Stimulated activated CD4-positive, alpha-beta T cell treated with anti-CD3 and anti-CD28 coated beads, TNF-alpha, amount 100 ng/mL, for 1 hour (primary cell): ENCODE measurements around the gene SLC25A1.

Experiments used
- DNase-seq, 3 donors: peaks; one replicate each; pipeline ENCODE4 v3.0.0-alpha.2; 2020; ENCODE audit warnings: low read depth in 3 of 3, low spot score in 1 of 3

The SLC25A1 gene

DNA sequence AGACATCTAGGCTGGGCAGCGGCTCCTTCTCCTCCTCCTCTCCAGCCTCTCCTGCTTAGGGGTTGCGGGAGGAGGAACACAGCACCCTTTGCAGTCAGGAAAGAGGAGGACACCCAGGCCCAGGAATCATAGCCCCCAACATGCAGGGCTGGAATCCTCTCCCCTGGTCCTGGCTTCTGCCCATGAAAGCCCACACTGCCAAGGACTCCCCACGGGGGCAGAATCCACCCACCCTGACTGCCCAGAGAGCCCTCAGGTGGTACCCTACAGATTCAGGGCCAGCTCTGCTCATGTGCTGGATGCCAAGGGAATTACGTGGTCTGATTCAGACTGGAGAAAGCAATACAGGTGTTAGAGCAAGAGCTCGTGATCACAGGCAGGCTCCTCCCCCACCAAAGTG is 38.6 kb downstream of the SLC25A1 start:
- no peak for DNase-seq

DNA sequence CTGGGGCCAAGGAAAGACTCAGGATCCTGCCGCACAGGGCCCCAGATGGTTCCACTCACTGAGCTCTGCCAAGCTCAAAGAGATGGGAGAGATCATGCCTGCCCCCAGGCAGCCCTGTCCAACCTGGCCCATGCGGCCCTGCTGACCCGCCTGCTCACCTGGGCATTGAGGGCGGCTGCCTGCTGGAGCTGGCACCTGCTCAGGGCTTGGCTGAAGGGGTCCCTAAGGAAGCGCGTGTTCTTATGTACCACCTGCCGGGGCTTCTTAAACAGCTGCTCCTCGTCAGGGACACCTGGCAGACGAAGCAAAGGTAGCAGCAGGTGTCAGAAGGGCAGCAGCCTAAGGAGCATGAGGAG is 39.6 kb downstream of the SLC25A1 start:
- no peak for DNase-seq

DNA sequence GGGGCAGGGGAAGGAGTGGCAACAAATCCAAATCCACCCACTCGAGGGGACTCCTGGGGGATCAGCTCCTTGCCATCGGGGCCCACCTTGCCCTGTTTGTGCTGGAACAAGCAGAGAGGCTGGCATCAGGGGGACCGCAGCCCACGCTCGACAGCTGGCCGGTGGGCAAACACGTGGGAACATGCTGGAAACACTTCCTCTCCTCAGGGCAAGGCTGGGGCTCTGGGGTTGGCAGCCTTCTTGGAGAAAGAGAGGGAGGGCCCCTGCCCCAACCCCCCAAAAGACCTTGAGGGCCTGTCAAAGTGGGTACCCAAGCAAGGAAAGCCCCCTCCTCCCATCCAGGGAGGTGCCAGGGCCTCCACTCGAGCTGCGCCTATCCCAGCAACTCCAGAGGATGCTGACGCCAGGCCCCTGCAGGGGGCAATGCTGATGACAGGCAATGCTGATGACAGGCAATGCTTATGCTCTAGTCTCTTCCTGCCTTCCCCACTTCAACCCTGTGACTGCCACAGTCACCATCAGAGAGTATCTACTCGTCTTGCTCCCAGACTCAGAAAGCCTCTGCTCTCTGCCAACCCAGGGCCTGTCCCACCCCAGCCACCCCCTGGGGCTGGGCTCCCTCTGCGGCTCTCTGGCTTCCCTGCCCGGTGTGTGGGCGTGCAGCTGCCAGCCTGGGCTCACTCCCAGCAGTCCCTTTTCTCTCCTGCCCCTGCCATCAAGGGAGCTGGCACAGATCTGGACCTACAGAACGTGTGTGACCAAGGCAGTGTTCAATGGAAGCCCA is 40.1 kb downstream of the SLC25A1 start:
- DNase-seq, result no peak

DNA sequence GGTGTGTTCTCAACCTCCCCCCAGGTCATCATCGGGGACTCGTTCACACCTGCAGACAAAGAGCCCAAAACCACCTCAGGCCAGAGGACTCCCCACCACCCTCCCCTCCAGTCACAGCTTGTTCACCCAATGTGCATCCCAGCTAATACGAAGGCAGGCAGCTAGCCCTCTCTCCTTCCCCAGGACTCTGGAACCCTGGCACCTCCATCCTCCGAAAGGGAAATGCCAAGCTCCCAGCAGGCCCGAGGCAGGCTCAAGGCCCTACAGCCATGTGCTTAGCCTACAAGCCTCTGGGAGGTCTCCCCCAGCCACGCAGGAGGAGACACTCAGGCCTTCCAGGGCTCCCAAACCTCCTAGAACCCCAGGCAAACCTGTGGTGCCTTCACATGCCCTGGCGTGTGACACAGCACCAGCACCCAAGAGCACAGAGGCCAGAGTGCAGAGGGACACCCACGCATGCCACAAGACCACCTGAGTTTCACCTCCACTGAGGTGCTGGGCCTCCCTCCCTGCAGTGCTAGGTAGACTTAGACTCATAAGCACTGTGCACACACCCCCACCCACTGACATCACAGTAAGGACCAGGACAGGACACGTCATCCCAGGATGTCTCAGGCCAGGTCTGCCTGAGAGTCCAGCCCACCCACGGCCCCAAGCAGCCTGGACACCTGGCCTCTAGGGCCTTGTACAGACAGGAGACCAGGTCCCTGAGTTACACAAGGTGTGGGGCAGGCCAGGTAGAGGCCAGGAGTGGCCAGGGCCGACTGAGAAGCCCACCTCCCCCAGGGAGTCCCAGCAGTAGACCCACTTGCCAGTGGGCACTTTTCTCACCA is 40.9 kb downstream of the SLC25A1 start:
- no peak for DNase-seq

DNA sequence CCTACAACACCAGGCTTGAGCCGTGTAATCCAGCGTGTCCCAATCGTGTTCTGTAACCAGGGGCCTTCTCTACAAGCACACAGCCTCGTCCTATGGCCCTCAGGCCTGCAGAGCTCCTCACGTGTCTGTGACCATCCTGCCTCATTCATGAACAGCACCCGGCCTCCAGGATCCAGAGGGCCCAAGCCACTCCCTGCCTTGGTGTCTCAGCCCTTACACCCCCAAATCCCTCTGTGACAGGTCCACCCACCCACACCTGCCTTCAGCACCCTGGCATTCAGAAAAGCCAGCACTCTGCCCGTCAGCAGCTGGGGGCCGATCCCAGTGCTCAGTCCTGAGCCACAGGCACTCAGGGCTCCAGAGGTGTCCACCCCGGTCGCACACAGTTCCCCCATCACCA is 41.6 kb downstream of the SLC25A1 start:
- DNase-seq, result no peak

DNA sequence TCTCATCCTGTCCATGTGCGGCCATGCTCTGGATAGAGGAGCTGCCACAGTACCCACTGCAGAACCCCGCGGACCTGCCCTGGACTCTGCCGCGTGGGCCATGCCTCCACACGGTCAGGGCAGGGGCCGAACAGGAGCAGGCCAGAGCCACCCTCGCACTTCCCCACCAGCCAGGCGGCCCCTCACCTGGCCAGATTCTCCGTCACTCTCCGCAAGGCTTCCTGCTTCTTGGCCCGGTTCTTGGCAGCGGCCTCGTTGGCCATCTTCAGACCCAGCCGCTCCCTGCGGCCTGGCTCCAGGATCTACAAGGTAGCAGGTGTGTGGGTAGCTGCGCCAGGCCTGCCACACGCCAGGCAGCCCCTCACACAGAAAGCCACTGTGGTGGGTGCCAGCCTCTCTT is 43.7 kb downstream of the SLC25A1 start:
- no peak for DNase-seq

DNA sequence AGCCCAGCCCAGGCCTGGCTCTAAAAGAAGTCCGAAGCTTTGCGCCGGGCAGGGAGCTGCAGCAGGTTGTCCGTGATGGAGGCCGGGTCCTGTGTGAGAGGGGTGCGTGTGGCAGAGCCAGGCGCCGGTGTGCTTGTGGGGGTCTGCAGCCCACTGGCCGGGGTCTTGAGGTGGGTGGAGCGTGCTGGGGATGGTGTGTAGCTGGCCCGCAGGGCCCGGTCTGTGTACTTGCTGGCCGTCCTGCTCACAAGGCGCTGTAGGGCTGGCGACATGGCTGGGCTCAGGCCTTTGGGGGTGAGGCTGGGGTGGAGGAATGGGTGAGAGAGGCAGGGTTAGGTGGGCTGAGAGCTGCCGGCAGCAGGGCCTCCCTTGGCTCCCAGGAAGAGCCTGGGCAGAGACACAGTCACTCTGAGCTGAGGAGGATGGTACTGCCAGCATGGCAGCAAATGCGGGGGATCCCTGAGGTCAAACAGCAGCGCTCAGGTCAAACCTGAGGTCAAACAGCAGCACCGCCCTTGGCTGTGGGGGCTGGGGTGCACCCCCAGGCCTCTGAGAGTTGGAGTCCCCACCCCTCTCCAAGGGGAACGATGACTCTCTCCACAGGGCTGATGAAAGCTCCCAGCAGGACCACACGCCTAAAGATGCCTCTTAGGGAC is 44.2 kb downstream of the SLC25A1 start:
- no peak for DNase-seq

DNA sequence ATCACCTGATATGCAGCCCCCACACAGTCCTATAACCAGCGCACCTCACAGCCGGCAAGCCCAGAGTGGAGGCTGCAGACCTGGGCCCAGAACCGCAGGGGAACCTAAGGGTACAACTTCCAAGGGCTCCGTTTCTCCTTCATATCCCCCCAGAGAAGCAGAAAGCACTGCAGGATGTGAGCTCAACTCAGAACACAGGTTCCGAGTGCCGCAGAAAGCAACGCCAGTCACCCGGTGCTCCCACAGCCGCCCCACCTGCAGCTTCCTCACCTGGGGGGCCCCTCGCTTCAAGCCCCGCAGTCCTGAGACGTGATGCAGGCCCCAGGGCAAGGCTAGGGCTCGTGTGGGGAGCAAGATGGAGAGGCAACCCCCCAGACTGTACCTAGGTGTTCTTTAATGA is 45.0 kb downstream of the SLC25A1 start:
- no peak for DNase-seq

DNA sequence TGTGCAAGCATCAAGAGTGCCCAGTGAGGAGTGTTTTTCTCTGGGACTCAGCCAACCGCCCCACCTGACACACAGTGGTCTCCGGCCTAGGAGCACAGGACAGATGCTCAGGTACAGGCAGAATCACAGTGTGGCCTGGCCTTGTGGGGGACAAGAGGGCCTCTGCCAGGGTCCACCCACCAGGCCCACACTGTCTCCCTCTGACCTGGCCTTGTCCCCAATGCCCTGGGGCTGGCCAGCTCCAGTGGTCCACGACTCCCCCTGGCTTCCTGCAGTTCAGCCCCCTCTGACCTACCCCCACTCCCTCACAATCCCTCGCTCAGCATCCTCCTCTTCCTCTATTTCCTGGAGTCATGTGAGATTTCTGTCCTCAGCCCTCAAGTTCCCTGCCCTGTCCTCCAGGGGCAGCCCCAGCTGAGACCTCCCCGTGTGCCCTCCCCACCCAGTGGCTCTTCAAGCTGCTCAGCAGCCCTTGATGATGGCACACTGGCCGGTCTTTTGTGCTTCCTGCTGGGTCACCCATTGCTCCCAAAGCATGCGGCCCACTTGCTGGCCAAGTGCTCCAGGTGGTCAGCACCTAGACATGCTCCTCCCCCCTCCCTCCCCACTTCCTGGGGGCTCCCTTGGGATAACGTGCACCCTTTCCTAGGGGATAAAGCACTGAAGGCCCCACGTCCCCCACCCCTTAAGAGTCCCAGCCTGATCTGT is 45.7 kb downstream of the SLC25A1 start:
- DNase-seq, result no peak

DNA sequence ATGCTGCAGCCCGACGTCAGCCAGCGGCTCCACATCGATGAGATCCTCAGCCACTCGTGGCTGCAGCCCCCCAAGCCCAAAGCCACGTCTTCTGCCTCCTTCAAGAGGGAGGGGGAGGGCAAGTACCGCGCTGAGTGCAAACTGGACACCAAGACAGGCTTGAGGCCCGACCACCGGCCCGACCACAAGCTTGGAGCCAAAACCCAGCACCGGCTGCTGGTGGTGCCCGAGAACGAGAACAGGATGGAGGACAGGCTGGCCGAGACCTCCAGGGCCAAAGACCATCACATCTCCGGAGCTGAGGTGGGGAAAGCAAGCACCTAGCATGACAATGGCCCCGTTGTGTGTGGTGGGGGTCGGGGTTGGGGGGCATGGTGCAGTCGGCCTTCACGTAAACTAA is 46.4 kb downstream of the SLC25A1 start:
- DNase-seq, result no peak

DNA sequence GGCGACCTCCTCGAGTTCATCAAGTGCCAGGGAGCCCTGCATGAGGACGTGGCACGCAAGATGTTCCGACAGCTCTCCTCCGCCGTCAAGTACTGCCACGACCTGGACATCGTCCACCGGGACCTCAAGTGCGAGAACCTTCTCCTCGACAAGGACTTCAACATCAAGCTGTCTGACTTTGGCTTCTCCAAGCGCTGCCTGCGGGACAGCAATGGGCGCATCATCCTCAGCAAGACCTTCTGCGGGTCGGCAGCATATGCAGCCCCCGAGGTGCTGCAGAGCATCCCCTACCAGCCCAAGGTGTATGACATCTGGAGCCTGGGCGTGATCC is 46.9 kb downstream of the SLC25A1 start:
- DNase-seq, result no peak

DNA sequence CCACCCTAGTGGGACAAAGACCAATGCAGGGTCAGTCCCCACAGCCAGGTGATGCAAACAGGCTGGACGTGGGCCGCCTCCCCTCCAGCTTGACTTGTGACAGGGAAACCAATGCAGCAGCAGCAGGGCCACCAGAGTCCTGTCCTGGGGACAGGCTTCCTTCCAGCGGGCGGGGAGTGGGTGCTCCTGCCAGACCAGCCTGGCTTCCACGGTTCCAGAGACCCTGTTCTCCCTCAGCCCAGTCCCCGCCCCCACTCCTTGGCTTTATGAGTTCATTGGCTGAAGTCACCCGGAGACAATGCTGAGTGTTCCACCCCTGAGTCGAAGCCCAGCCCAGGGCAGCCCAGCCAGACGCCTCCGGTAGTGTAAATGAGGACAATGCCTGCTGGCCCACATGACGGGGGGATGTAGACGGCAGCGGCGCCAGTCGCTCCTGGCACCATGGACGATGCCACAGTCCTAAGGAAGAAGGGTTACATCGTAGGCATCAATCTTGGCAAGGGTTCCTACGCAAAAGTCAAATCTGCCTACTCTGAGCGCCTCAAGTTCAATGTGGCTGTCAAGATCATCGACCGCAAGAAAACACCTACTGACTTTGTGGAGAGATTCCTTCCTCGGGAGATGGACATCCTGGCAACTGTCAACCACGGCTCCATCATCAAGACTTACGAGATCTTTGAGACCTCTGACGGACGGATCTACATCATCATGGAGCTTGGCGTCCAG is 47.4 kb downstream of the SLC25A1 start, which contains the start of gene TSSK2:
TSSK2 (plus strand) TSS at position 350 of the 726 bp plus-strand sequence; CDS start at position 442, 92 bp downstream.
- DNase-seq, result no peak

DNA sequence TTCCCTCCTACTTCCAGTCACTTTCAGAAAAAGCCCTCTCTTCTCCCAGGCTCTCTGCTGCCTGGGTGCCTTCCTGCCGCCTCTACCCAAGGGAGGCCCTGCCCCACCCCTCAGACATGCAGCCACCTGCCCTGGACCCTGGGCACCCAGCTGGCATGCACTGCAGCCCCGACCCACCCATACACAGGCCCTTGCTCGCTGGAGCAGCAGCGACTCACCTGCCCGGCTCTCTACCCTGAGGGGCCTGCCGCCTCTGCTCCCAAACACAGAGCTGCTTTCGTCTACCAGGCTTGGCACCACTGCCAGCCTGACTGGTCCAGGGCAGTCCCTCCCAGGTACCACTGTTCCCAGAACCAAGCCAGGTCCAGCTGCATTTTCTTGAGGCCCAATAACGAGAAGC is 48.7 kb downstream of the SLC25A1 start:
- no peak for DNase-seq

DNA sequence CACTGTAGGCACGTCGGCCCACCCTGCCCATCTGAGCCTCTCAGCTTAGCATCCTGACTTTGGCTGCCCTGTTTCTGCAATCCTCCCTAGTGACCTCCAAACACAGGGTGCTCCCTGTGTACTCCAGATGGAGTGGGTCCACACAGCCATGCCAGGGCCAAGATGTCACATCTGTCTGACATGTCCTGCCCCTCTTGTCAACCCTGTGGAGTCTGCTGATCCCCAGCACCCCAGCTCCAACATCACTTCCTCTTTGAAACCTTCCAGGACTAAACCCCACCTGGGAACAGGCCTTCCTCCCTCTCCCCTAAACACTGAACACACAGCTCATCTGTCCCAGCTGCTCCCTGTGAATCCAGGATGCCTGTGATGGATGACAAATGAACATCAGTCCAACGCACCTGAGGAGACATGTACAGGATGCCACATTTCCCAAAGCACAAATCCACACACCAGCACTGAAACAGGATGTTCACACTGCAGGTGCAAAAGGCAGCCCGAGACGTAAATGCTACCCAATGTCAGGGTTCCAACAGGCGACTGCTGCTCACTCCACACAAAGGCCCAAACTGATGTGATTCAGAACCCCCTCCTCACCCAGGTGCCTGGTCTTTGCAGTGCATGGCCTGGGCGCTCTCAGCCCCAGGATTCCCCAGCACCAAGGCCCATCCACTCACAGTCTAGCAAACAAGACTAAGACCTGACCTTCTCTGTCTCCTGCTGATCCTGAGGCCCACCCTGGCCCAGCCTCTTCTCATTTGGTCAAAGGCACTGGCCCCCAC is 49.4 kb downstream of the SLC25A1 start:
- DNase-seq, result no peak

DNA sequence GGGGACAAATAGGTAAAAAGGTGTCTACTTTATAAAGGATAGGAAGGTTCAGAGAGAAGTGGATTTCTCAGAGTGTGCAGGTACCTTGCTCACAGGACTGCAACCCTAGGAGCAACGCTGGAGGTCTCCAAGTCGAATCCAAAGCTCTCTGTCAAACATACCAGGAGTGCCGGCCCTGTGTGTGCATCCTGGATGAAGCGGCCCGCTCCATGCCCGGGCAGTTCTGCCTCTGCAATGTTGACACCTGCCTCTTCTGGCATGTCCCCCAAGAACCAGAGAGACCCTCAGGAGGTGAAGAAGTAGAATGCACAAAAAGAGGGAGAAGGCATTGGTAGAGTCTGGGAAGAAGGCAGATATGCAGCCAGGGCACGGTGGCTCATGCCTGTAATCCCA is 50.5 kb downstream of the SLC25A1 start:
- DNase-seq, result no peak

DNA sequence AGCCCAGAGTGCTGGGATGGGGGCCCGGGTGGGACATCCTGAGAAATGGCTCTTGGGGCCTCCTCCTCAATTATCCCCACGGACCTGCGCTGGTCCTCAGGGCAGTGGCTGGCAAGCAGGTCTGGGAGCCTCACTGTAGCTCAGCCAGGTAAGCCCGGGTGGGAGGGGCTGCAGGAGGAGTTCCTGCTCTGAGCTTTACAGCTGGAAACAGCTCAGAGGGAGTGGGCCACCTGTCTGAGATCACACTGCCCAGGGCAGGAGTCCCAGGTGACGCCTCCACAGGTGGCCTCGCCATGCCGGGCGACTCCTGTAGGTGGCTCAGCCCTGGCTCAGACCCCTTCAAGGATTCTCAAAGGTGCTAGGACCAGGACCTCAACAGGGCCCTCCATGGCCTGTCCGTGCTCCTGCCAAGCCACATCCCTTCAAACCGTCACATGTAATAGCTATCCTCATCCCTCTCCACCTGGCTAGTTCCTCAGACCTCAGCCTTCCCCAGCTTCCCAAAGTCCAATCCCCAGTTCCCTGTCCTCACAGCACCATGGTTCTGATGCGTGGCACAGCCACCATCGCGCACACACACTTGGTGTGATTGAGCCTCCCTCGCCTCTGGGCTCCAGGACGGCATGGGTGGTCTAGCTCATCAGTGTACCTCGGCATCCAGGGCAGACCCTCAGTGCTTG is 51.1 kb downstream of the SLC25A1 start:
- no peak for DNase-seq

DNA sequence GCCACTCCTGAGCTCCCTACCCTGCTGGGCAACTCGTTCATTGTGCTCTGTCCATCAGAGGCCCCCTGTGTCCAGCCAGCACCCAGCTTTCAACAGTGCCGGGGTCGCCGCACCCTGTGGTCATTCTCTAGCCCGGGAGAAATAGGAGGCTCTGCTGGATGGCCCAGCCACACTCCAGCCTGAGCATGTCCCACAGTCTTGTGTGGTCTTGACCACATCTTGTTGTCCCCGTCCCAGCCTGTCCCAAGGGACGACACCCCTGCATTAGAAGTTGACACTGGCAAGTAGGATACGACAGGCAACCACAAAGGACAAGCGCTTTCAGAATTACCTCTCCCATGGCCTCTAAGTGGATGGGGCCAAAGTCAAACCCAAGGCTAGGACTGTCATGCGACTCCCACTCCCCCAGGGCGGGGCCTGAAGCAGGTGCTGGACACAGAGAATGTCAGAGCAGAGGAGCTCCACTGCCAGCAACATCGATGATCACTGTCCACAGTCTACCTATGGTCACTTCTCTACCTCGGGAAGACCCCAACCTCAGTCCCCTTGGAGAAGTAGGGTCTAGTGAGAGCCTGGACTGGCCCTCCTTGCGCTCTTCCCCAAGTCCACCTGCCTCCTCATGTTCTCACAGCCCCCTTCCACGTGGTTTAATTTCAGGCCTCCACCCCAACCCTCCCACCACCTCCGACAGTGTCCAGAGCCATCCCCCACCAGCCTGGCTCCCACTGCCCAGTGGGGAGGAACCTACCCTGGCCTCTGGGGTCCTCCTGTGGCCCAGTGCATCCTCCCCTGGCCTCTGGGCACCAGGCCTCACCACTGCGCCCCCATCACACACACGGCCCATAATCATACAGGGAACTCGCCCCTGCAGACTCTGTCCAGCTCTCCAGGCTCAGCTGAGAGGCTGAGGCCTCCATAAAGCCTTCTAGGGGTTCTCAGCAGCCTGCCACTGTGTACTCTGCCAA is 51.9 kb downstream of the SLC25A1 start:
- no peak for DNase-seq
